ENCODE results near the gene RAD51B.
"Not testable (repeated sequence)": the region's sequence is repeated elsewhere in the genome, so short reads cannot be mapped to it uniquely, and the experiment has no call there.

Gene RAD51B

GRCh38 chr14:67978749-67979148 is 159.2 kb downstream of the RAD51B start:
- DNase-seq (ENCODE audit: low read depth in 1 of 2, low spot score in 1 of 2), result no peak

GRCh38 chr14:67982711-67983608 is 163.4 kb downstream of the RAD51B start:
- DNase-seq (ENCODE audit: low read depth in 1 of 2, low spot score in 1 of 2), result no peak

- DNase-seq (ENCODE audit: low read depth in 1 of 2, low spot score in 1 of 2), result no peak
Observed at GRCh38 chr14:67984274-67984673, 164.7 kb downstream of the RAD51B start.

- no peak for DNase-seq (ENCODE audit: low read depth in 1 of 2, low spot score in 1 of 2)
Observed at GRCh38 chr14:67986131-67986841, 166.7 kb downstream of the RAD51B start.

- no peak for DNase-seq (ENCODE audit: low read depth in 1 of 2, low spot score in 1 of 2)
Observed at GRCh38 chr14:67987606-67988005, 168.0 kb downstream of the RAD51B start.

- not testable (repeated sequence) for DNase-seq (ENCODE audit: low read depth in 1 of 2, low spot score in 1 of 2)
Observed at GRCh38 chr14:67988210-67988609, 168.6 kb downstream of the RAD51B start.

GRCh38 chr14:67990576-67990975 is 171.0 kb downstream of the RAD51B start:
- DNase-seq (ENCODE audit: low read depth in 1 of 2, low spot score in 1 of 2), result no peak

- no peak for DNase-seq (ENCODE audit: low read depth in 1 of 2, low spot score in 1 of 2)
Observed at GRCh38 chr14:67994531-67994930, 175.0 kb downstream of the RAD51B start.

- no peak for DNase-seq (ENCODE audit: low read depth in 1 of 2, low spot score in 1 of 2)
Observed at GRCh38 chr14:67996235-67996634, 176.7 kb downstream of the RAD51B start.

GRCh38 chr14:67998834-67999233 is 179.3 kb downstream of the RAD51B start:
- no peak for DNase-seq (ENCODE audit: low read depth in 1 of 2, low spot score in 1 of 2)

- no peak for DNase-seq (ENCODE audit: low read depth in 1 of 2, low spot score in 1 of 2)
Observed at GRCh38 chr14:67999290-67999689, 179.7 kb downstream of the RAD51B start.

- DNase-seq (ENCODE audit: low read depth in 1 of 2, low spot score in 1 of 2), result no peak
Observed at GRCh38 chr14:67999705-68000384, 180.3 kb downstream of the RAD51B start.

GRCh38 chr14:68000511-68000910 is 180.9 kb downstream of the RAD51B start:
- no peak for DNase-seq (ENCODE audit: low read depth in 1 of 2, low spot score in 1 of 2)

GRCh38 chr14:68008491-68008890 is 188.9 kb downstream of the RAD51B start:
- no peak for DNase-seq (ENCODE audit: low read depth in 1 of 2, low spot score in 1 of 2)

GRCh38 chr14:68011406-68012028 is 191.9 kb downstream of the RAD51B start:
- no peak for DNase-seq (ENCODE audit: low read depth in 1 of 2, low spot score in 1 of 2)

- no peak for DNase-seq (ENCODE audit: low read depth in 1 of 2, low spot score in 1 of 2)
Observed at GRCh38 chr14:68012871-68013270, 193.3 kb downstream of the RAD51B start.

- DNase-seq (ENCODE audit: low read depth in 1 of 2, low spot score in 1 of 2), result no peak
Observed at GRCh38 chr14:68013326-68013725, 193.7 kb downstream of the RAD51B start.

- no peak for DNase-seq (ENCODE audit: low read depth in 1 of 2, low spot score in 1 of 2)
Observed at GRCh38 chr14:68014771-68015170, 195.2 kb downstream of the RAD51B start.

GRCh38 chr14:68015356-68016254 is 196.0 kb downstream of the RAD51B start:
- no peak for DNase-seq (ENCODE audit: low read depth in 1 of 2, low spot score in 1 of 2)

GRCh38 chr14:68016255-68016914 is 196.8 kb downstream of the RAD51B start:
- DNase-seq (ENCODE audit: low read depth in 1 of 2, low spot score in 1 of 2), result no peak
